RPMI7951 (cell line): ENCODE measurements around the gene PTPRE. TPM values are rescaled to one million over a fixed set of nuclear protein-coding genes. Genes with fewer than 3 reads are reported as not detected.

ENCODE experiments used
- DNase-seq: peaks from one replicate; pipeline ENCODE4 v3.0.0-alpha.2; 2012; ENCODE audit warnings: low read depth
- total RNA-seq: library from RNA; depleted of rRNA; stranded (reverse); fragments of >200 nt; shearing (Covaris generic); gene quantifications from 2 replicates; pipeline ENCODE4 v1.2.3, GENCODE V29; 2014

PTPRE gene
- total RNA-seq, 1 experiment from 2014 or later: 17.5 TPM

DNA sequence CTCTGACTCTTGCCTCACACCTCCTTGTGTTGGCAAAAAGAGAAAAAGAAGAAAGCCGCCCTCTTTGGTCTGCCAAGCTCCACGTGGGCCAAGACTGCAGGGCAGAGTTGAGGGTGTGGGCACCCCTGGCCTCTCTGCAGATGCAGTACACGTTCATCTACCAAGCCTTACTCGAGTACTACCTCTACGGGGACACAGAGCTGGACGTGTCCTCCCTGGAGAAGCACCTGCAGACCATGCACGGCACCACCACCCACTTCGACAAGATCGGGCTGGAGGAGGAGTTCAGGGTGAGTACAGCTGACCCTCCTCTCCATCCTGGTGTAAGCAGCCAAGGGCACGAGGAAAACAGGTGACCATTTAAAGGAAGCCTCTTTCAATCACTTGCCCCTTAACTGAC is 163.3 kb downstream of the PTPRE start:
- DNase-seq: no peak

DNA sequence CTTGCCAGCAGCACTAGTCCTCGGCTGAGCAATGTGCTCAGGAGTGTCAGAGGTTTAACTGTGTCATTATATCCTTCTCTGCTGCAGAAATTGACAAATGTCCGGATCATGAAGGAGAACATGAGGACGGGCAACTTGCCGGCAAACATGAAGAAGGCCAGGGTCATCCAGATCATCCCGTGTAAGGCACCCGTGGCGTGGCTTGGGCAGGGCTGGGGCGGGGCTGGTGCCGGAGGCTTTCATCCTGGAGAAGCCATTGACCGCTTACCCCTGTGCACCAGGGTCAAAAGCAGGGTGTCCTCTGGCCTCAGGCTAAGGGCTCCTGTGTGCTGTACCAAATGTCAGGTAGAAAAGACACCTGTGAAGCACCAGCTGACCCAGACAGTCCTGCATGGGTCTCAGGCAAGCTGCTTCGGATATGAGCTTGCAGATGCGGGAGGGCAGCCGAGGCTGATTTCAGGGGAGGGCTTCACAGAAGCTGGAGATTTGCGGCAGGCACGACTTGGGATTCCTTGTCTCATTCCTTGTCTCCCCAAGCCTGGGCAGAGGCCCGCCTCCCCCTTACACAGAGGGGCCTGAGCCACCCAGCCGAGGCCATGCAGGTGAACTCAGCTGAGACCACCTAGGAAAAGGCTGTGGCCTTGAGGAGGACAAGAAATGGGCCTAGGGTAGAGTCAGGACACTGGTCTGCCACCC is 164.0 kb downstream of the PTPRE start:
- DNase-seq: no peak

DNA sequence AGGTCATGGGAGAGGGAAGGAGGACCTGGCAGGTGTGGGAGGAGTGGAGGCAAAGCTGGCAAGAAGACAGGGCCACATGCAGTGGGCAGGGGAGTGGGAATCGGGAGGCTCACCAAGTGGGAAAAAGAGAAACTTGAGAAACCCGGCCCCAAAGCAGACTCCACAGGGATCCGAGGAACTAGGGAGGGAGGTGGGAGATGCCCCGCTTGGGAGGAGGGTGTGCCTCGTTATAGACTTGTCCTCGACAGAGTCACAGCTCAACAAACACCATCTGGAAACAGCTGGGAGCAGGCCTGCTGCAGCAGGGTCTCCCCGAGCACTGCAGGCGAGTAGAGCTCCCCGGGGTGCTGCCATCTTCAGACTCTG is 164.5 kb downstream of the PTPRE start:
- DNase-seq: no peak

DNA sequence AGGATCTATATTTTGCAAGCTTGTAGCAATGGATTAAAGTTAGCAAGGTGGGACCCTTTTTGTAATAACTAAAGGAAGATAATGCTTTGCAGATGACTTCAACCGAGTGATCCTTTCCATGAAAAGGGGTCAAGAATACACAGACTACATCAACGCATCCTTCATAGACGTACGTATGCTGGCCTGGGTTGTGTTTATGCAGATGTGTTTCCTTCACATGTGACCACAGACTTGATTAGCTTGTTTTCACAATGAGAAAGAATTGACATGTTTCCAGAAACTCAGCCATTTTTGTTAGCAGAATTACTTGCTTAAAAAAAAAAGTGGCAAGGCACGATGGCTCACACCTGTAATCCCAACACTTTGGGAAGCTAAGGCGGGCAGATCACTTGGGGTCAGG is 165.1 kb downstream of the PTPRE start:
- DNase-seq: no peak

DNA sequence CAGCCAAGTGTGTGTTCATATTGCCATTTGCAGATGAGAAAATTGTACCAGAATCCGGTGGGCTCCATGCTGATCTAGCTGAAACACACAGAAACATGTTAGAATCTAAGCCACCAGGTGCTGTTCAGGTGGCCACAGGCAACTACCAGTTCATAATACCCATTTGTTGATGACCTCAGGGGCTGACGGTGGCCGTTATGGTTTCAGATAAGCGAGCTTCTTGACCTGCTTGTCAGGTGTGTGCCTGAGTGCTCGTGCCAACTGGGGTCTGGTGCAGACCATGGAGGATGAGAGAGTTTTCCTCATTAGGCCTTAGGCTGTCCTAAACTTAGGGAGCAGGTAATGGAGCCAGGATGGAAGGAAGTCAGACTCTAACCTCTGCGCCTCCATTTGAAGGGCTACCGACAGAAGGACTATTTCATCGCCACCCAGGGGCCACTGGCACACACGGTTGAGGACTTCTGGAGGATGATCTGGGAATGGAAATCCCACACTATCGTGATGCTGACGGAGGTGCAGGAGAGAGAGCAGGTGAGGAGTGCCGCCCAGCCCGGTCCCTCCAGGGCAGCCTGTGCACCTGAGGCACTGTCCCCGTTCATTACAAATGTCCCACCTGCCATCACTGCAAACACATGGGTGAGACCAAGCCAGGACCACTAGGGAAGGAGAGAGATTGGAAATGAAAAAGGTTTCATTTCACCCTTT is 166.2 kb downstream of the PTPRE start:
- no peak for DNase-seq

DNA sequence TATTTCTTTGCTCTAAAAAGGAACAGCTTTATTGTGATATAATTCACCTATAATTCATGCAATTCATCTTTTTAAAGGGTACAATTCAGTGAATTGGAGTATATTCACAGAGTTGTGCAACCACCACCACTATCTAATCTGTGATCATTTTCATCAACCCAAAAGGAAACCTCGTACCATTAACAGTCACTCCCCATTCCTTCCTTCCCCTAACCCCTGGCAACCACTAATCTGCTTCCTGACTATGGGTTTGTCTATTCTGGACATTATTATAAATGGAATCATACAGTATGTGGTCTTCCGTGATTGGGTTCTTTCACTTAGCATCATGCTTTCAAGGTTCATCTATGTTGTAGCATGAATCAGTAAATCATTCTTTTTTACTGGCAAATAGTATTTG is 167.0 kb downstream of the PTPRE start:
- DNase-seq: no peak

DNA sequence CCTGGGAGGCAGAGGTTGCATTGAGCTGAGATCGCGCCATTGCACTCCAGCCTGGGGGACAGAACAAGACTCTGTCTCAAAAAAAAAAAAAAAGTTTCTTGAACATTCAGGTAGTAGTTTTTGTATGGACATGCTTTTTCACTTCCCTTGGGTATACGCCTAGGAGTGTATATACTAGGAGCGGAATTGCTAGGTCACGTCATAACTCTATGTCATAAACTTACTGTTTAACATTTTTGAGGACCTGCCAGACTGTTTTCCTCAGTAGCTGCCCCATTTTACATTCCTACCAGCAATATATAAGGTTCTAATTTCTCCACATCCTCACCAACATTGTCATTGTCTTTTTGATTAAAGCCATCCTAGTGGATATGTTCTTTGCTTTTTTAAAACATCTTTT is 167.7 kb downstream of the PTPRE start:
- no peak for DNase-seq

DNA sequence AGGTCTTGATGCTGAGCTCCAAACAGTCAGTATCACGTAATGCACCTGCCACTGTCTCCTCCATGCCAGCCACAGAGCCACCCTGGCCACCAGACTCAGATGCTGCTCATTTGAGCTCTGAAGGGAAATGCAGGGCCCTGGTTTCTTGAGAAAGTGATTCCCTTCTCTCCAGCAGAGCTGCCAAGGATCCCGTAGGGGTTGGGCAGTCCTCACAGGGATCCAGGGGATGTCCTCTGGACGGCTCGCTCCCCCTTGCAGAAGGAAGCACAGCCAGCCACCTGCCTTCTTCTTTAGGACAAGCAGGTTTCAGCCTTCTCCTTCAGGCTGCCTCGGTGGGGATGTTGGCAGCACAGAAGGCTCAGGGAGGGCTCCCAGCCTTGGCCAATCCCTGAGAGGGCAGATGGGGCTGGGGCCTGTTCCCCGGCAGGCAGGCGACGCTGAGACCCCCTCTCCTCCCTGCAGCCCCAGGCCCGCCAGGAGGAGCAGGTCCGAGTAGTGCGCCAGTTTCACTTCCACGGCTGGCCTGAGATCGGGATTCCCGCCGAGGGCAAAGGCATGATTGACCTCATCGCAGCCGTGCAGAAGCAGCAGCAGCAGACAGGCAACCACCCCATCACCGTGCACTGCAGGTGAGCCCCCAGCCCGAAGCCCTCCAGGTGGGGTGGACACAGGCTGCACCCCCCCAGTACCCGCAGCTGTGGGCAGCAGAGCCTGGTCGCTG is 170.4 kb downstream of the PTPRE start:
- DNase-seq: no peak

DNA sequence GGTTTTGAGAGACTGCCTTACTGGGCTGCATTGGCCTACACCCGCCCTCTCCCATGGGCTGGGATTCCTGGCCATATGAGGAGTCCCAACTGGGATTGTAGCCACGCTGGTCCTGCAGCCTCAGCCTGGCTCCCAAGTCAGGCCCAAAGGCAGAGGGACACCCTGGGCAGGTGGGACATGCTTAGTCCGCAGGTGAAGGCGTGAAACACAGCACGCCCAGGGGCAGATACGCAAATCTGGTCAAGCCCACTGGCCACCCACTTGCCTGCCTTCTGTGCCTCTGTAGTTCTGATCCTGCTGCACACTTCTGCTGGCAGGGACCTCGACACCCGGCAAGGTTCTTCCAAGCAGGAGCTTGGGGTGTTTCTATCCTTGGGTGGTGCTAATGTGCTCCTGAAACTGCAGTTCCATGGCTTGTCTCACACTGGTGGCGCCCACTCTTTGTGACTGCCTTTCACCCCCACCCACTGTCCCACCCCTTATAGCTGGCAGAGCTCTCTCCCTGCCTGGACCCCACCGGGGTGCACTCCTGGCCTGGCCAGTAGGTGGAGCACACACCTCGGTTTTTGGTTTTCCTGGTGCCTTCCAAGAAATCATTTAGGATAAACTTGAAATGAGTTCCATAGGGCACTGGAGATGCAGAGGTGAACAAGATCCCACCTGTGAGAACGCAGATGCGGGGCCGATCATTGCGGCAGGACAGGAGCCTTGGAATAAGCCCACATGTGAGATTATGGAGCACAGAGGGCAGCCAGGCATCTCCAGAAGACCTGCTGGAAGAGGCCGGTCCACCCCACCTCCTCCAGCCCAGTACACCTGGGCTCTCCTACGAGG is 171.4 kb downstream of the PTPRE start:
- DNase-seq: no peak

DNA sequence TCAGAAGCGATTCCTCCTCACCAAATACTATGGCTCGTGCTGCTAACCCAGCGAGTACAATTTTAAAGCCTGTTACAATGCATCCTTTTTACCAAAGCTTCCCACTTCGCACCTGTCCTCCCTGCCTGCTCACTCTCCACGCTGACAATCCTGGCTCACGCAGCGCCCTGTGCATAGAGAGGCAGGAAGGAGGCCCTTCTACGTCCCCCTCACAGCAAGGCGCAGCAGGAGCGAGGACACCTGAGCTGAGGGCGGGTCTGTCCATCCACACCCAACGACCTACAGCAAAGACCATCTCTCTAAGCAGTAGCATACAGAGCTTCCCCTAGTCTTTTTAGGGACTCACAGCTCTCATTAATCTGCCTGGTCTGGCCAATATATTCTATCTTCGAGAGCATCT is 173.3 kb downstream of the PTPRE start:
- no peak for DNase-seq

DNA sequence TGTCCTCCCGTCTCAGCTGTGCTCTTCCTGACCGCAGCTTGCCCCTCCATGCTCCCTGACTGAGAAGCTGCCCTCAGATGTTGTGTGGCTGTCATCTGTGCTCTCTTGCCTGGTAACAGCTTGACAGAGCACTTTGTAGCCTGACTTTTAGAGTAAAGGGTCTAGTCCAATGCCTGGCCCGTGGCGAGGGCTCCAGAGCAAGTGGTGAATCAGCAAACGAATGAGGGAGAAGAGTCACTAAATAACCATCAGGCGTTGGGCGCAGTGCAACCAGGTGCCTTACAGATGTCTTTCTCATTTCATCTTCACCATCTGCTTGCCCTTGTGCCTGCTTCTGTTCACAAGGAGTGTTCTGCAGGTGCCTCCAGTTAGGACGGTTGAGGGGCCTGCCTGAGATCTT is 173.7 kb downstream of the PTPRE start:
- DNase-seq: no peak

DNA sequence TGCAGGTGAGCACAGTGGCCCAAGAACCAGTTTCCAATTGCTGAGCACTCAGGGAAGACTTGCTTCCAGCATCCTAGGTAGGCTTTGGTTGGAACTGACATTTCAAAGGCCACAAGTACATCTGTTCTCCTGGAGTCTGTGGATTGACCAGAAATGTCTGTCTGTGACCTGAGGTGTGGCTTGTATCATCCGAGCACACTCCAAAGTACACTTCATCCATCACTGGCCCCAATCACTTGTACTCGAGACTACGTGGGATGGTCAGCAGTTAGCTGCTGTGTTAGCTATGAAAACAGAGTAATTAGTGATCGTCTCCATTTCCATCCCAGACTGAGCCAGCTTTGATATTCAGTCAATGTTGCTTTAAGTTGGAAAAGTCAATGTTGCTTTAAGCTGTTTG is 174.3 kb downstream of the PTPRE start:
- no peak for DNase-seq

DNA sequence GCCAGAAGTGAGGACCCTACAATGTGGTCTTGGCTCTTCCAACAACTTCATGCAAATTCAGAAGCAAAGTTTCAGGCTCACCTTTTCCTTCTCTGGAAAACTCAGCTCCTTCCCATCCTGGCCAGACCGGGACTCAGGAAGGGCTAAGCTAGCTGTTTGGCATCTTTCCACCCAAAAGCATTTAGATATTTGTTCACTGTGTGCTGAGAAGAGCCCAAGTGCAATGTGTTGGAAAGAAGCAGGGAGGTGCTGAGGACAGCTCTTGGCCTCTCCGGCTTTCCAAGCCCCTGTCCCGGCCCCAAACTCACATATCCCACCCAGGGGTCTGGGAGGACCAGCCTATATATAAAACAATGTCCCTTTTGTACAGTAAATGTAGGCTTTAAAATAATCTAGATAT is 174.8 kb downstream of the PTPRE start:
- DNase-seq: no peak

DNA sequence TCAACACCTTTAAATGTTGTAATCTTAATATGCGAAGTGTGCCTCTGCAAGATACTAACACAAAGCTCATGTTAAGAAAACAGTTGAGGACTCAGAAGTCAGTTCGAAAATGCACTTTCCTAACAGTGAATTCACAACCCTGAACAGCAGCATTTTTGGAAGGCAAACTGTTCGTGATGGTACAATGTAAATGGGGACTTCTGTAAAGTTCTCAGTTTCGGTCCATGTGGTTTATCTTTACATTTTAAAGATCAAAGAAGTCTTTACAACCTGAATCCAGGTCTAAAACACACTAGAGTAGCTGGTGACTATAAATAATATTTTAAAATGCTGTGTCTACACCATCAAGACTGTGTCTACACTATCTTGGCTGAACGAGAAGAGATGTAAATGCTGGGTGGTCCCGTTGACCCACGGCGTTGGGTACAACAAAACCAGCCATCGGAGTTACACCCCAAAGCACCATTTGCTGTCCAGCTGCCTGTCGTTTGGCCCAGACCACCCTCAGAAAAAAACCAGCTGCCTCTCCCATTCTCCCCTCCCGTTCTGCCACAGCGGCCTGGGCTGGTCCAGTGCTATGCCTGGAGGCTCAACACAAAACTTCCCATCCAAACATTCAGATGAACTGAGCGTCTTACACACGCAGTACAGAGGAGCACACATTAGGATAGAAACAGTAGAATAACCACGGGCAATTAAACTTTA is 176.4 kb downstream of the PTPRE start:
- DNase-seq: no peak

DNA sequence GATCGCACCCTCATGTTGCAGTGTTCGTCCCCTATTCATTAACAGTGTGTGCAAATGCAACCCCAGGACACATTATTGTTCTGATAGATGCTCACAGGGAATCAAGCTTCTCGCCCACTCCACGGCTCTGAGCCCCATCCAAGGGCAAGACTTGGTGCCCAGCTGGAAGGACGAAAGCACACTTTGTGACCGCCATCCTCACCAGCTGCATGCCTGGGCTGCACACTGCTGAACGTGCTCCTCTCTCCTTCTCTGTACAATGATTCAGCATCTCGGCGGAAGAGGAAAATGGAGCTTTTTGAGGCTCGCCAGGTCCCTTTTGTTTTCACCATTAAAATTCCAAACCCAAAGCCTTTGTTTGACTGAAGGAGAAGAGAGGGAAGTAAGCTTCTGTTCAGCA is 177.5 kb downstream of the PTPRE start:
- DNase-seq: no peak

DNA sequence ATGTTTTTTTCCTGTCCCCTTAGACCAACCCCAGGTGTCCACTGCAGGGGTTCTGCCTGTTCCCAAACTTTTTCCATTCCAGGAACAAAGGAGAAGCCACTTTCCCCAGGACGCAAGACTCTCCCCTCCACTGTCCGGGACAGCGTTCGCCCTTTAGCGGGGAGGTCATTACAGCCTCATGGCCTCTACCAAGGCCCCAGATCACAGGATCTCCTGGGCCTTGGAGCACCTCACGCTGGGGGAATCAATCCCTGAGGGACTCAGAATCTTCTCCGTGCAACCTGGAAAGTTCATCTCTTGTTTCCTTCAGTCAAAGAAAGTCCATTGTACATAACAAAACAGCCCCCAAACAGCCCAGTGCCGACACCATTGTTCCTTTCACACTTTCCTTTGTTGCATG is 178.1 kb downstream of the PTPRE start:
- DNase-seq: no peak

DNA sequence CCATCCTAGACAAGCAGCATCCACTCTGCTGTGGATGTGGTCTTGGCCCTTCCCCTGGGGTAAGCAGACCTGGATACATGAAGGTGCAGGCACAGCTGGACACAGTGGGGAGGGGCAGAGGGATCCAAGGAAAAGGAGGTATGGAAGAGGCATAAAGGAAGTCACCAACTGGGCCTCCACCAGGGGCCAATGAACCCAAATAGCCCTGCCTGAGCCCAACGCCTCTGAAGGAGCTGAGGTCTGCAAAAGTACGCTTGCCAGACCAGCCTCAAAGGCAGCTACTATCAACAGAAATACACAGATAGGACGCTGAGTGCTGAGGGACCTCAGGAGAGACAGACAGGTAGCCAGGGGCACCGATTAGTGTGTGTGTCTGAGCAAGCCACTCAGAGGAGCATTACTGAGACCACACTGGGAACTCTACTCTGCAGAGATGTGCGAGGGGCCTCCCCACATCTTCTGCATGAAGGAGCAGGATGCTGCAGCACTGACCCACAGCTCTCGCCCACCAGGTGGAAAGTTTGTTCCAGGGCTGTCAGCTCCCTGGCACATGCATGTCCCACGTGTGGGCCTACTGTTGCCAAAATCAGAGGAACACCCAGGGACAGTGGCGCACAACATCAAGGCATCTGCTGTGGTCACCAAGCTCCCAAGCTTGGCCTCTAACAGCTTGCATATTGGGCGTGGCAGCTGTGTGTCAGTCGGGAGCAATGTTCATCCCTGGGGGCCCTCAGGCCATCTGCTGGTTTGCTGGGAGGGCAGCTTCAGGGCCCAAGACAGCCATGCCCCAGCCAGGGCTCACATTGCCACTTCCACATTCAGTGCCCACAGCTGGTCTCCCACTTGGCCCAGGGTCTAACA is 179.3 kb downstream of the PTPRE start:
- peak; percentile 77 for DNase-seq

DNA sequence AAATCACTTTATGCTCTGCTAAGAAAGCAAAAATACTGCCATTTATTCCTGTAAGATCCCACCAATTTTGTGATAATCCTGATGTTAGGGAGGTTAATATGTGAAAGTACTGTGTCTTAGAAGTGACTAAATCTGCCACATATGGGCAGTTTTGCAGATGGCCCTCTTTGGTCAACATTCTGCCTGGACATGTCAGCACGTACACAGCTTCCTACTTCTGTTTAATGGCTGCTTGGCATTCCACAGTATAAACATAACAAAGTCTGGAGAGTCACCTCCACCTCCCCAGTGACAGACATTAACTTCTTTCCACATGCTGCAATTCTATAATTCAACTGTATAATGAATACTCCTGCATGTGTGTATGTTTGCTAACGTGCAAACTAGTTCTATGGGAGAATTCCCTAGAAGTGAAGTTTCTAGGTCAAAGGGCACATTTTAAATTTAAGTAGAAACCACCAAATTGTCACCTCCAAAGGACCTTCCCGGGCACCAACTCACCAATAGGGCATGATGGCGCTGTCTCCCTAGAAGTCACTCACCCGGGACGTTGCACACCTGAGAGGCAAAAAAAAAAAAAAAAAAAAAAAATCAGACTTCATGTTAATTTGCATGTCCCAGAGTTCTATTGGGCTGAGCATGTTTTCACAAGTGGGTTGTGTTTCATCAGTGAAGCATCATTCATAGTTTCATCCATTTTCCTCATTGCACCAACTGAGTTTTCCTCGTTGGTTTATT is 180.4 kb downstream of the PTPRE start:
- DNase-seq: no peak

DNA sequence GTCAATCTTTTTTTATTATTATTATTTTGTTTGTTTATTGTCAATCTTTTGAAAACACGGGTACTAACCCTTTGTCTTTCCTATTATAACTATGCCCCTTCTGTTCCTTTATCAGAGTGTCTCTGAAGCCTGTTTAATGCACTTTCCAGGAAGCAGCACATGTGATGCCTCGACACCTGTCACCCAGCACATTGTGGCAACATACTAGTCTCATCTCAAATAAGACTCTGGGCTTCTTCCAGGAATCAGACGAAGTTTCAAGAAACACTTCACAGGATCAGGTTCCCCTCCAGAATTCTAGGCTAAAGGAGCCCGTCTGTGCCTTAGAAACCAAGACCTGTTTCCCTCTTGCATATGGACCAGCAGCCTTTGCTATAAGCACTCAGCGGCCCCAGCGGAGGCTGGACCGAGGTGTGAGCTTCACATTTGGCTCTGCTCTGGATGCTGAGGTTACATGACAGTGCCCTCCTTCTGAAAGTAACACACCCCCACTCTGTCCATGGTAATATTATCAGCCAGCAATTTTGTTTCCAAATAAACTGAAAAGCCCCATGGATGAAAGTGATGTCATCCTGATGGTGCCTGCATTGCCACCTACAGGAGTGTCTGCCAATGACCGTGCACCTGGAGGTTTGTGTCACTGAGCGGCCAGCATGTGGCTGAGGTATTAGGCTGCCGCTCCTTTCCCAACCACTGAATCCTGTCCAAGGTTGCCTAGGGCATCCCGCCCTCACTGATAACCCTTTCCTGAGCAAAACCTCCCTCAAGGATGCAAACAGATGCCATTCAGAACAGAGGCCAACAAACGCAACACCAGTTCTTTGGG is 181.2 kb downstream of the PTPRE start:
- DNase-seq: peak; percentile 45
